Endodermal cell (in vitro differentiated cells): ENCODE results near the gene EFCAB6. TPM values are rescaled to one million over a fixed set of nuclear protein-coding genes. Genes with fewer than 3 reads are reported as not detected.

Experiments
- DNase-seq: peaks from one replicate; pipeline ENCODE4 v3.0.0-alpha.2; 2017
- H3K27ac ChIP-seq: 2 replicates; pipeline ENCODE4 v1.5.1; 2013; ENCODE audit warnings: mild to moderate bottlenecking, low read depth, low read length, moderate library complexity
- H3K27me3 ChIP-seq: 2 replicates; pipeline ENCODE4 v1.6.1; 2013; ENCODE audit warnings: mild to moderate bottlenecking, low read length, moderate library complexity; ENCODE audit not compliant: insufficient read depth, control insufficient read depth, poor library complexity, severe bottlenecking
- H3K36me3 ChIP-seq: 2 replicates; pipeline ENCODE4 v1.7.0; 2013; ENCODE audit warnings: mild to moderate bottlenecking, low read length, moderate library complexity; ENCODE audit not compliant: control insufficient read depth, insufficient read depth
- H3K4me1 ChIP-seq: one replicate; pipeline ENCODE4 v1.7.0; 2013; ENCODE audit warnings: low read length; ENCODE audit not compliant: control insufficient read depth, insufficient read depth
- H3K4me3 ChIP-seq: 2 replicates; pipeline ENCODE4 v1.5.1; 2013; ENCODE audit warnings: mild to moderate bottlenecking, low read length, moderate library complexity
- H3K9ac ChIP-seq: 2 replicates; pipeline ENCODE4 v1.6.1; 2013; ENCODE audit warnings: mild to moderate bottlenecking, low read length, moderate library complexity; ENCODE audit not compliant: poor library complexity, severe bottlenecking; ENCODE audit errors: extremely low read depth
- H3K9me3 ChIP-seq: 2 replicates; pipeline ENCODE4 v1.6.1; 2013; ENCODE audit warnings: mild to moderate bottlenecking, low read length, moderate library complexity; ENCODE audit not compliant: control insufficient read depth
- H3K27ac Mint-ChIP-seq: 2 replicates; pipeline ENCODE4 v1.8.0; 2020; ENCODE audit warnings: mixed read lengths
- H3K27me3 Mint-ChIP-seq: 2 replicates; pipeline ENCODE4 v1.8.0; 2021; ENCODE audit warnings: mild to moderate bottlenecking, mixed read lengths; ENCODE audit not compliant: insufficient read depth
- H3K36me3 Mint-ChIP-seq: 2 replicates; pipeline ENCODE4 v1.8.0; 2020; ENCODE audit warnings: low read depth, mixed read lengths
- H3K4me1 Mint-ChIP-seq: 2 replicates; pipeline ENCODE4 v1.8.0; 2020; ENCODE audit warnings: mixed read lengths
- H3K4me3 Mint-ChIP-seq: 2 replicates; pipeline ENCODE4 v1.8.0; 2020; ENCODE audit warnings: mild to moderate bottlenecking, moderate library complexity, mixed read lengths
- H3K9me3 Mint-ChIP-seq: 2 replicates; pipeline ENCODE4 v1.8.0; 2020; ENCODE audit warnings: mild to moderate bottlenecking, mixed read lengths
- CTCF ChIP-seq: fragments of 200-600 bp; sonication (generic); conservative IDR thresholded peaks from 2 replicates; pipeline ENCODE4 v1.5.0; 2021; ENCODE audit warnings: antibody characterized with exemption, mild to moderate bottlenecking
- WGBS, 2 experiments: methylation state at CpG; one replicate each; pipeline versions ENCODE4 v1.1.5 to v1.1.7; 2013; ENCODE audit warnings: missing lambda C conversion rate in 2 of 2, mixed read lengths in 1 of 2; ENCODE audit not compliant: insufficient coverage in 1 of 2, insufficient read length in 1 of 2; 5-methylcytosine and 5-hydroxymethylcytosine counted together
- total RNA-seq, 2 donors: library from RNA; stranded (reverse); fragmentation: NEBNext Ultra II Directional in 1 of 2; extraction: Animal tissue kit (Norgen Biotek cat#: 25700) in 1 of 2; gene quantifications; 2 replicates in 1 of 2; 3 replicates in 1 of 2; pipeline ENCODE4 v1.2.1, GENCODE V29; 2021

Gene EFCAB6
- total RNA-seq, 2 donors from 2014 or later = 1.8 to 2.0 TPM

DNA sequence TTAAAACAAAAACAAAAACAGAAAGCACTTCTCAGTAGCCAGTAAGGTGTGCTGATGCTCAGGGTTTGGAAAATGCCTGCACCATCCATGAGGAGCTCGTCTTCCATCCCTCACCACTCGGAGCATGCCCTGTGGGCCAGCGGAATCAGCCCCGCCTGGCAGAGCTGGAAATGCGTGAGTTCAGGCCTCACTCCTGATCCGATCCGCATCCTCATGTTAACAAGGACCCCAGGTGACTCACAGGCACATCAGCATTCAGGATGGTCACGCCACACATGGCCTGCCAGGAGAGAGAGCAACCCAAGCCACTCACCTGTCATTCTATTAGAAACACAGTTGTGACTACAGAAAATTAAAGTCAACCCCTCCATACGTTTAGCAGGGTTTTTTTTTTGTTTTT lies 211.8 kb downstream of the EFCAB6 start:
- TF ChIP-seq CTCF = no peak
- peaks cover 4% of the 10 kb centered on the region for H3K9me3 Mint-ChIP-seq
- Histone ChIP-seq H3K27me3 (no peaks in the 10 kb centered on the region), H3K36me3 (no peaks in the 10 kb centered on the region), H3K9me3 (no peaks in the 10 kb centered on the region), H3K4me3 (no peak overlapping the region), H3K9ac (no peak overlapping the region), H3K27ac (no peak overlapping the region), H3K4me1 (no peaks in the 10 kb centered on the region)
- H3K4me3 Mint-ChIP-seq = no peak overlapping the region
- no peak overlapping the region for H3K27ac Mint-ChIP-seq
- no peaks in the 10 kb centered on the region for H3K36me3 Mint-ChIP-seq
- DNase-seq = peak; percentile 68
- 81 to 93% methylated on average over 8 to 9 of the region's 9 CpGs for WGBS, 2 experiments
- H3K27me3 Mint-ChIP-seq = peaks cover 3% of the 10 kb centered on the region
- H3K4me1 Mint-ChIP-seq = no peaks in the 10 kb centered on the region

DNA sequence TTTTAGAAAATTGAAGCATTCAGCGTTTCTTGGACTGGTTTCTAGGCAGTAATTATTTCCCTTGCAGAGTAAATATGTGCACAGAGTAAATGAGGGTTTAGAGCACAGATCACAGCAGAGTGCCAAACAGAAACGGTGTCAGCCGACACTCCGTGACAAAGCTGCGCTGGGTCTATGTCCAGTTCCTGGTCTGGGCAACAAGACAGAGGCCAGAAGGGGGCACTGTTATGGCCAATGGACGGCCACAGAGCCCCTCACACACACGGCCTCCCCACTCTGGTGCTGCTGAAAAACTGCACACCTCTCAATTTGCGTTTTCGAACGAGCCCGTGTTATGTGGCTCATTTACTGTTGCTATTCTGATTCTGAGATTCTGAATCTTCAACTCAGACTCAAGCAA lies 219.6 kb downstream of the EFCAB6 start:
- peak; percentile 77 for DNase-seq

DNA sequence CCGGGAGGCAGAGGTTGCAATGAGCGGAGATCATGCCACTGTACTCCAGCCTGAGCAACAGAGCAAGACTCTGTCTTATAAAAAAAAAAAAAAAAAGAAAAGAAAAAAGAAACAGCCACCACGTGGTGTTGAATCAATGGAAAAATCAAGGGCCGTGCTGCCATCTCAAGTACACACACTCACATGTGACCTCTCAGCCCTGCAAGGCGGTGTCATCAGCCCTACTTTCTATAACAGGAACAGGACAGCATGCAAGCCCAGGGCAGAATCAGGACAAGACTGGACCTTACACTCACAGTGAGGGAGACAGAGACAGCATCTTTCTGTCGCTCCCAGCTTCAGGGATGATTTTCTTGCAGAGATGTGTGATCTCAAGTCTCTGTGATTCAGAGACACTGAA lies 220.7 kb downstream of the EFCAB6 start:
- peaks cover 6% of the 10 kb centered on the region for H3K9me3 ChIP-seq
- no peaks in the 10 kb centered on the region for H3K4me1 ChIP-seq
- no peak overlapping the region for H3K9ac ChIP-seq
- no peaks in the 10 kb centered on the region for H3K9me3 Mint-ChIP-seq
- no peak overlapping the region for H3K27ac ChIP-seq
- H3K27ac Mint-ChIP-seq = no peak overlapping the region
- no peaks in the 10 kb centered on the region for H3K4me1 Mint-ChIP-seq
- no peak for TF ChIP-seq CTCF
- H3K27me3 ChIP-seq = no peaks in the 10 kb centered on the region
- H3K4me3 ChIP-seq = no peak overlapping the region
- H3K36me3 ChIP-seq = no peaks in the 10 kb centered on the region
- H3K36me3 Mint-ChIP-seq = no peaks in the 10 kb centered on the region
- 92 to 93% methylated on average over 5 to 6 of the region's 6 CpGs for WGBS, 2 experiments
- H3K27me3 Mint-ChIP-seq = no peaks in the 10 kb centered on the region
- no peak for DNase-seq
- H3K4me3 Mint-ChIP-seq = no peak overlapping the region

More for the DNA sequence above, 219.6 kb downstream of the EFCAB6 start:
- no peaks in the 10 kb centered on the region for H3K27me3 ChIP-seq
- H3K4me3 Mint-ChIP-seq = no peak overlapping the region
- no peak overlapping the region for H3K27ac ChIP-seq
- H3K4me3 ChIP-seq = no peak overlapping the region
- peaks cover 6% of the 10 kb centered on the region for H3K9me3 ChIP-seq
- H3K9ac ChIP-seq = no peak overlapping the region
- no peaks in the 10 kb centered on the region for H3K27me3 Mint-ChIP-seq
- H3K4me1 Mint-ChIP-seq = no peaks in the 10 kb centered on the region
- no peak overlapping the region for H3K27ac Mint-ChIP-seq
- no peaks in the 10 kb centered on the region for H3K36me3 ChIP-seq
- no peaks in the 10 kb centered on the region for H3K4me1 ChIP-seq
- peak; percentile 84 for TF ChIP-seq CTCF
- H3K9me3 Mint-ChIP-seq = no peaks in the 10 kb centered on the region
- WGBS, 2 experiments = 80 to 83% methylated on average over 7 to 11 of the region's 11 CpGs
- no peaks in the 10 kb centered on the region for H3K36me3 Mint-ChIP-seq
